HG03175 (cell line): ENCODE results near the gene SMAD6.
"Not testable (repeated sequence)": the region's sequence is repeated elsewhere in the genome, so short reads cannot be mapped to it uniquely, and the experiment has no call there.

Experiments
- ATAC-seq: cut with Tn5 transposase; IDR thresholded peaks from one replicate; pipeline ENCODE4 v1.9.1; 2021; ENCODE audit warnings: mild to moderate bottlenecking, moderate library complexity; ENCODE audit not compliant: unreplicated experiment

Gene SMAD6

GRCh38 chr15:66821307-66821706, 119.3 kb downstream of the SMAD6 start:
- no peak for ATAC-seq

- ATAC-seq: no peak
Observed at GRCh38 chr15:66822114-66822513, 120.1 kb downstream of the SMAD6 start.

DNA sequence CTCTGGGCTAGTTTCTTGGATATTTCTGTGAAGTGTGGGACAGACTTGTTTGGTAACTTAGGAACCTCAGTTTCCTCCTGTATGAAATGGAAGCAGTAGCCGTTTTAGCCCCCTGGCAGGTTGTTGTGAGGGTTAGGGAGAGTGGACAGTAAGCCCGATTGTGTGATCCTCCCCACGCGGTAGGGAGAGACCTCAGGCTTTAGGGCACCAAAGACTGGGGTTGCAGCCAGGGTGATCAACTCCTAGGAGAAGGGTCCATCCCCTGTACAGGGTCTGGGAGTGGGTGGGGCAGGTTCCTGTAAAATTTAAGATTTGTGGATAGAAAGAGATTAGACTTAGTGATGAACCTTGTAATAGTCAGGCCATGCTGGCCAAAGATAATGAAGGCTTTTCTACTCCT, 120.5 kb downstream of the SMAD6 start:
- ATAC-seq: no peak

DNA sequence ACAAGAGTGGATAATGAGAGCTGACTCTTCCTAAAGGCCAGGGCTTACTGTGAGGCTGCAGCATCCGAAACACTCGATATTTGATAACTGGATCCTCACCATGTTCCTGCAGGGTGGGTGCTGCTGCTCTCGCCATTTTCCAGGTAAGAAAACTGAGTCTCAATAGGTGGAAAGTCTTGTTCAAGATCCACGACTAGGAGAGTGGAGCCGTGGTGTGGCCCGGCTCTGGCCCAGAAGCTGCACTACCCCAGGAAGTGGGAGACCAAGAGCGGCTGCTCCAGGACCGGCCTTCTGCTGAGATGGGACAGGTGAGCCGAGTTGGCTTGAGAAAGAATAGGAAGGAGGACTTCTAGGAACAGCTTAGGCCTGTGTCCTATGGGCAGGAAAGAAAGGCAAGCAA, 121.6 kb downstream of the SMAD6 start:
- no peak for ATAC-seq

DNA sequence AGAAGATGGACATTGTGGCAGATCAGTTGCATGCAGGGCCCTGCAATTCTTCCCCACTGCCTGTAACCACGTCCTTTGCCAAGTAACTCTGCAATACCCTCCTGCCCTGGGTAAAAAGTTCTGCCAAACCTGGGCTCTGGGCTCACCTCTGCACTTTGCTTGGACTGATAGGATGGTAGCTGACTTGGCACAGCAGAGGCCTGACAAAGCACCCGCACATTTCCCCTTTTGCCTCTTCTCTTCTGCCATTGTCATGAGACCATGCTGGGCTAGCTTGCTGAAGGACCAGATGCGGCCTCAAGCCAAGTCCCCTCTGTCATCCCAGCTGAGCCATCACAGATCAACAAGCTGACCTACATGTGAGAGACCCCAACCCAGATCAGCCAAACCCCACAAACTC, 122.4 kb downstream of the SMAD6 start:
- no peak for ATAC-seq

GRCh38 chr15:66825139-66825538, 123.1 kb downstream of the SMAD6 start:
- ATAC-seq: no peak

DNA sequence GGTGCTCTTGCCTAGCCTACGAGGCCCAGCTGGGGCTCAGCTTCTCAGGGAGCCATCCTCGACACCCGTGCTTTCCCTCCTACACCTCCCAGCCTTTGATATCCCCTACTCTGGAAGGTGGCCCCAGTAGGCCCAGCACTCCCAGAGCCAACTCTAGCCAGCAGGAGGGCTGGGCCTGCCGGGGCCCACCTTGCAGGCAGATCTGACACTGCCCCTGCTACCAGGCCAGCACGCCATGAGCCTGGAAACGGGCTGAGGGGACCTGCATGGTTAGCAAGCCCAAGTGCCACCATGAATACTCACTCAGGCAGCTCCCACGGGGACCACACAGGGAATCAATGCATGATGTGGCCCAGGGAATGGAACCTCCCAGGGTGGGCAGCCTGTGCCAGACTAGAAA, 123.7 kb downstream of the SMAD6 start:
- ATAC-seq: no peak

- no peak for ATAC-seq
Observed at GRCh38 chr15:66826507-66826906, 124.5 kb downstream of the SMAD6 start.

- ATAC-seq: no peak
Observed at GRCh38 chr15:66827039-66827697, 125.1 kb downstream of the SMAD6 start.

- ATAC-seq: no peak
Observed at GRCh38 chr15:66827698-66828055, 125.6 kb downstream of the SMAD6 start.

GRCh38 chr15:66828817-66829541, 126.9 kb downstream of the SMAD6 start:
- ATAC-seq: not testable (repeated sequence)

- ATAC-seq: no peak
Observed at GRCh38 chr15:66829551-66830121, 127.6 kb downstream of the SMAD6 start.

GRCh38 chr15:66830358-66830757, 128.3 kb downstream of the SMAD6 start:
- ATAC-seq: no peak

DNA sequence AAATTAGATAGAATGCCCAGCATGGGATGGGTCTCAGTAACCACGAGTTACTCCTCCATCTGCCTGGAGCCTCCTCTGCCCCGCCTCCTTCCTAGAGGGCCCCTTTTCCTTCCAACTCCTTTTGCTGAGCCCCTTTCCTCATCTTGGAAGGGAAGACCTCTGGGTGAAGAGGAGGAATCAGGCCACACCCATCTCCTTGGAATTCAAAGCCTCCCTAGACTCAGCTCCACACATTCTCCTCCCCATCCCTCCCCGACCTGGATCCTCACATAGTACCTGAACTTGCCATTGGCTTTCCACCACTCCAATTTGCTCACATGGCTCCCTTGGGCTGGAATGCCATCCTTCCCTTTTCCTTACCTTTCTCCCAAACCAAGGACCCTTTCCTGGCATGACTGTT, 128.8 kb downstream of the SMAD6 start:
- no peak for ATAC-seq

DNA sequence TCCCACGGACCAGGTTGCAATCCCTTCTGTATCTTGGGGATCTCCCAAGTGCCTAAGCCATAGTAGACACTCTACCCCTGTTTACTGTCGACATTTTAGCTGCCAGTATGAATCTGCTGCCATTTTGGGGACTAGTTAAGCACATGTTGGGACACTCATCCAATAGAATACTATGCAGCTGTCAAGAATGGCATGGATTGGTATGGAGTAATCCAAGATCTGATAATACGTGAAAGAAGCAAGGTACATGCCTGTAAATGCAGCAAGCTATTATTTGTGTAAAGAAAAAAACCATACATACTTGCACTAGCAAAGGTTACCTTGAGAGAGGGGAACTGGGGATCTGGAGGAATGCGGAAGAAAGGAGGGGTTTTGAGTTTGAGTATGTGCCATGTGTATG, 129.3 kb downstream of the SMAD6 start:
- ATAC-seq: no peak

DNA sequence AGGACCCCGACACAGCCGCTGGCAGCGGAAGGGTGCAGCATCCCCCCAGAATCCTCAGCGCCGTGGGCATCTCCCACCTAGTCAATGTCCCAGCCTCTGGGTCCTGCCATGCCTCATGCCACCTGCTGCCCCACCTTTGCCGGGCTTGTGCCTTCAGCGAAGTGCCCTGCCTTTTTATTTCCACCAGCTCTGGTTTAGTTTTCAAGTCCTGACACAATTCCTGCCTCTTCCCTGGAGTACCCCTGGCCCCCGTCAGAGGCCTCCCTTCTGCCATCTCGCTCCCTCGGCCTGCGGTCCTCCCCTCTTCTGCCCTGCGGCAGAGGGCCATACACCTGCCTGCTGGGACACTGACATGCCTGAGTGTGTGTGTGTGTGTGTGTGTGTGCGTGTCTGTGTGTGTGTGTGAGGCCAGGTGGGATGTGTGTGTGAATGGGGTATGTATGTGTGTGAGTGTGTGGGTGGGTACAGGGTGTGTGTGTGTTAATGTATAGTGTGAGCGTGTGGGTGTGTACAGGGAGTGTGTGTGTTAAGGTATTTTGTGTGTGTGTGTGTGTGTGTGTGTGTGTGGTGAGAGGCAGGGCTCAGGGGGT, 129.9 kb downstream of the SMAD6 start:
- ATAC-seq: no peak
